Amygdala (tissue), 56 donors: ENCODE results near the gene ANTXRL.
"Not testable (repeated sequence)": the region's sequence is repeated elsewhere in the genome, so short reads cannot be mapped to it uniquely, and the experiment has no call there.

Experiments
- DNase-seq, 56 donors: peaks; one replicate each; lab custom pipeline; 2025; lab: John Stamatoyannopoulos, UW

The ANTXRL gene

DNA sequence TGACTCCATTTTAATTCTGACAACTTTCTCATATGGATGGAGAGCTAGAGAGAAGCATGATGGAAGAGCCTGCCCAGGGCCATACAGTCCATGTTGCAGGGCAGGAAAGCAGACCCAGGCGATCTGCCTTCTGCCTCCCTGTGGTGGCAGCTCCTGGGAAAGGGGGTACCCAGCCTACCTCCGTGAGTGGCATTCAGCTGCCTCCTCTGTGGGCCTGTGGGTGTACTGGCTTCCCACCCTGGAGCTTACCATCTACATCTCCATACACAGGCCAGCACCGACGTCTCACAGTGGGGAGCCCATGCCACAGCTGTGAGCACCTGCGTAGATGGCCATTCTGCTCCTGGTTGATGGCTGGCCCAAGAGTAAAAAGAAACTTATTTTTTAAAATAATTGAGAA lies 17.9 kb downstream of the ANTXRL start:
- not testable (repeated sequence) for DNase-seq

DNA sequence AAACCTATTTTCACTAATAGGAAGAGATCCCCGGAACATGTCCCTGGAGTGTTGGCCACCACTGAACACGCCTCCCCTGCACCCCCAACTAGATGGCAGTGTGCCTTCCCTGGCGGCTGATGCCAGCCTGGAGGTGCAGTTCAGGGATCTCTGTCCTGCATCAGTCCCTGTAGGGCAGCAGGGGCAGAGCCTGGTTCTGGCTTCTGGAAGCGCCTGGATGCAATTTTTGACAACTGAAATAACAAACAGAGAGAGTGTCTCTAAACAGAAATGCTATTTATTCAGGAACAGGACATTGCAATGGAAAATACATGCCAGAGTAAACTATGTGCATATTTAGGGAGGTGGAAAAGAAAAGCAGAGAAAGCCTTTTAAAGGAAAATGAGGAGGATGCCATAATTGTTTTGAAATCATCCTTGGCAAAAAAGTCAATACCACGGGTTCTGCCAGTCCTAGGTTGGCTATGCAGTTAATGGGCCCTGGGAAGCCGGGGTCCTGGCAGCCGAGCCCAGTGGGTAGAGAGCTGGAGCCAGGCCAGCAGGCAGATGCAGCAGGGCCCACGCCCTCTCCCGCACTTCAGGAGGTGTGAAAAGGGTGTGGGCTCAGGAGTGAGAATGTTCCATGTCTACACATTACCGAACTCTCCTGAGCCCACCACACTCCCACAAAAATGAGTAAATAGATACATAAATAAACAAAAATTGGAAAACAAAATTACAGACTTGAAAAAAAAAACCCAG lies 18.5 kb downstream of the ANTXRL start:
- peak in 1 of 56 donors; percentile 26 for DNase-seq

DNA sequence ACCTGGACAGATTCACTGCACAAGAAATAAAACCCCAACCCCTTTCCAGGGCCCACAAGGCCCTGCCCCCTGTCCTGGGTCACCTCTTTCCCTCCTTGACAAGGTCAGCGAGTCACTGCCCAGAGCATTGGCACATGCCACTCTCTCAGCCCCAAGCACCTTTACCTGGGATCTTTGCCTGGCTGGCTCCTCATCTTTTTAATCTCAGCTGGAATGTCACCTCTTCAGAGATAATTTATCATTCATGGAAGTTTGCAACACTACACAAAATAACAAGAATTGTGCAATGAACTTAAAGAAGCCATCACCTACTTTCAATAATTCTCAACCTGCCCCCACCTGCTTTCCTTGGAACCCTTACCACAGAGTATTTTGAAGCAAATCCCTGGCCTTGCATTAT lies 19.2 kb downstream of the ANTXRL start:
- no peak for DNase-seq

DNA sequence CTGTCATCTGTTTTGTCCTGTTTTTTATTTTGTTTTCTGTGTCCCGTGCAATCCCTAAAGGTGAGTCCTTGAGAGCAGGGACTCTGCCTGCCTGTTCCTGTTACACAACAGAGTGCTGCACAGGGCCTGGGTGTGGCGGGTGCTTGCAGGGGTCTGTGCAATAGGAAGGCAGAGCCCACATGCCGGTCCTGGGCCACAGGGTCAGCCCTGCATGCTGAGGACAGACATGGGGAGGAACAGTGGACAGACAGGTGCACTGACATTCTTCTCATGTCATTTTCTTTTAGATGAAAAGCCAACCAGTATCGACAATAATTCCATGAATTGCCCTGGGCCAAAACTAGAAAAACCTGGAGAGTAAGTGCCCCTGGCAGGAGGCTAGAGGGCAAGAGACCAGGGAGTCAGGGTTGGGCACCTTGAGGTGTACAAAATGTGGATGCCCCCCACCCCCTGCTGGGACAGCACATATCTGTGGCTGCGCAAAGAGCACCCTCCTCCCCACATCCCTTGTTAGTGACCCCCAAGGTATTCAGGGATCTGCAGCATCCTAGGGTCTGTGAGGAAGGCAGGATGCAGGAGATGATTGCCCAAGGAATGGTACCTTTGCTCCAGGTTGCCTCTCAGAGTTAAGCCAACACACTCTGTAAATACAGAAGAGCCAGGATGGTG lies 19.9 kb downstream of the ANTXRL start:
- no peak for DNase-seq

DNA sequence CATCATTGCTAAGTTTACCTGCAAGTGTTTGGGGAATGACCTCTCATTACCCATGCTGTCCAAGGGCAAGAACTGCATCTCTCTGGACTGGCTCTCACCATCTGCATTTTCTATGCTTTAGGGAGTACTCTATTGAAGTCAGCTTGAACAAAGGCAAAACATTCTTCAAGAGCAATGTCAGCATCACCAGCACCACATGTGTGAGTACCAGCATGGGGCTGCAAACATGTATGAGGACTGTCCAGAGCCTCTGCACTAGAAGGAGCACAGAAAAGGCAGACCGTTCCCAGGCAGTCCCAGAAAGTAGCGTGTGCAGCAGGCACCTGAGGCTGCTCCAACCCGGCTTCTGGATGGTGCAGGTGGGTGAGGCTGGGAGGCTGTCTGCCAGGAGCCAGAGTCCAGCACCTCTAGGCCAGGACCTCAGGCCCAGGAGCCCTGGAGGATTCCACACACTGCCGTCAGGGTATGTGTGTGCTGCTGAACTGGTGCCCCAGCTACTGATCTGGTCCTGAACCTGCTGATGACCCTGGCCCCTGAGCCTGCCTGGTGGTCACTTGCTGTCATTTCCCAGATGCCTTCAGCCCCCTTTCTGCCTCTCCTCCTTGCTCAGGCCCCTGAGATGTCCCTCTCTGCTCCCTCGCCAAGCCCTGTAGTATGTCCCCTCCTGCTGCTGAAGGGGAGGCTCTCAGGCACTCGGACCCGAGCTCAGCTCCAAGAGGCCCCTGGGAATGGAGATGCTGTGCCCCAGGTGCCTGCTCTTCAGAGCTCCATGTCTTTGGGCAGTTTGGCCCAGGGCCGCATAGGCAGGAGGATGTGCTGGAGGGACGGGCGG lies 20.7 kb downstream of the ANTXRL start:
- DNase-seq = no peak

DNA sequence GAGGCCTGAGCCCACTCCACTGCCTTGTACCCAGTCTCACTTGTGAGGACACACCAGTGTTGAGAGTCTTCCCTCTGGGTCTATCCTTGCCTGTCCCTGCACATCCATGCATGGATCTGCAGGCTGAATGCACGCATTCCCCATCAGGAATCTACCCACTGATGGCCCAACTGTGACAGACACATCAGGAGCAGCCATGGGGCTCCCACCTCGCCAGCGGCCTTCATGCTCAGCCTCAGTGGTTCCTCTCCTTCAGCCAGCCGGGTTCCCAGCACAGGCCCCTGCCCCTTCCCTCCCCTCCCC lies 21.3 kb downstream of the ANTXRL start:
- DNase-seq = no peak

DNA sequence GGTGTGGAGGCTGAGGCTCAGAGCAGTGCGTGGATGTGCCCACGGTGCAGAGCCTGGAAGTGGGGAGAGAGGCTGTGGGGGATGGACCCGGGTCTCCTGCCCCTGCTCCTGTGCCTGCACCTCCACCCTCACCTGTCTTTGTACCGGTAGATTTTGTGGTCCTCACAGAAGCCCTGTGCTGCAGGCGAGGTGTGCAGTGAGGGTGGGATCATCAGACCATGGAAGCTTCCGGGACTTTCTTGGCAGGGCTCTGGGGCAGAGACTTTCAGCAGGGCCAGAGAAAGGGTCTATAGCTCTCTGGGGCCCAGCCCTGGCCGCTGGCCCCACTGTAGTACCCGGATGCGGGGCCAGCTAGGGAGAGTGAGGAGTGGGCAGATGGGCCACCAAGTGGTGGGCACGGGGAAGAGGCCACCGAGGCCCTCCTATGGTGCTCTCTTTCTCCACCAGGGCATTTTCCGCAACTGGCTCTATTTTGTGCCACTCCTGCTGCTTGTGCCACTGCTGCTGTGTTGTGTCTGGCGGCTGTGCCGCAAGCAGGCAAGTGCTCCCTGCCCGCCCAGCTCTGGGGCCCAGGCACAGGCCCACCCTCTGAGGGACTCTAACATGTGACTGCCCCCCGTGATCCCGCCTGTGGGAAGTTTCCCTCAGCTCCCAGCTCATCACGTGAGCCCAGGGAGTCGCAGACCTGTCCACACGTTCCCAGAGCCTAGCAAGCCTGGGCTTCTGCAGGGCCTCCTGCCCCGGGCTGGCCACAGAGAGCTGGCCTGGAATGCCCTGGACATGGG lies 22.1 kb downstream of the ANTXRL start:
- no peak for DNase-seq

DNA sequence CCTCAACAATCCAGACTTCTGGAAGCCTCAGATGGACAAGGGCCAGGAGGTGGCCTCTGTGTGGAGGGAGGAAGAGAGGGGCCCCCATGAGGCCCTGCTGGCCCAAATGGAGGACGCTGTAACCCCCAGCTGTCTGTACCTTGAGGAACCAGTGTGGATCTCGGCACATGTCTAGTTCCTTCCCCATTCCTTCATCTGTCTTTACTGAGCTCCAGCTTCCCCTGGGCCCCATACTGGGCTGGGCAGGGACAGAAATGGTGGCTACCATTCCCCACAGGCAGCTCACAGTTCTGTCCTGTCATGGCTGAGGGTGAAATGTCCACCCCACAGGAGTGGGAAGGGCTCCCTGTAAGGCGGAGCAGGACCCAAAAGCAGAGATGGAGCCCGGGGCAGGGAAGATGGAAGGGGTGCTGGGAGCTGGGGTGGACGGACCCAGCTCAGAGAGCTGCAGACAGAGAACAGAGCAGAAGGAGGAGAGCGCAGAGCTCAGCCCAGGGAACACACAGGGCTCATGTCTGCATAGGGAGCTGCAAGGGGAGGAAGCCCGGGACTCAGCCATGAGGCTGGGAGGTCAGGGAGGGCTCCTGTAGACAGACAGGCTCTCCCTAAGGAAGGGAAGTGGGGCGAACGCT lies 22.8 kb downstream of the ANTXRL start:
- no peak for DNase-seq

DNA sequence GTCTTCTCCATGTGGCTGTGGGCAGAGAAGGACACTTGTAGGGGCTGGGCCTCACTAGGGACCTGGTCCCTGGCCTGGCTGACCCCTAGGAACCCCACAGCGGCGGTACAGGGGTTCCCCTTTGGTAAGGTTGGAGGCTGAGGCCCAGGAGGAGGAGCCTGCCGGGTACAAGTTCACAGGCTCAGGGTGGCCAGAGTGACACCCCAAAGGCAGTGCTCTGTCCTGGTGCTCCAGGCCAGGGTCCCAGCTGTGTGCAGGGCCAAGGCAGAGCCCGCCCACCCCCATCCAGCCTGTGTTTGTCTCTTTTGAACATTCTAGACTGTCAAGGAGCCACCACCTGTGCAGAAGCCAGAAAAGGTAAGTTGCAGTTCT lies 23.3 kb downstream of the ANTXRL start:
- DNase-seq = no peak

DNA sequence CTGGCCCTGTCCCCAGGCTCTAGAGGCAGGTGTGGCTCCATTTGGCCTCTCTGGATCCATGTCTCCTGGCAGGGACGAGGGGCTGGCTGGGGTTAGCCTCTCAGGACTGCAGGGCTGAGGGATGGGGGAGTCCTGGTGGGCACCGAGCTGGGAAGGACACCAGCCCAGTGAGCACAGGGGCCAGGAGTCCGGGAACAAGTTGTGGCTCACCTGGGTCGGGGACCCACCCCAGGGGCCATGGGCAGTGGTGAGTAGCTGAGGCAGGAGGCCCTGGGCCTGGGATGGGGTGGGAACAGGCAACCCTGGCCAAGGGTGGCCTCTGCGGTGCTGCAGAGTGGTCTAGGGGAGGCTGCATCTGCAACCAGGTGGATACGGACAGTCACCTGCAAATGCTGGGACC lies 24.1 kb downstream of the ANTXRL start:
- DNase-seq = no peak

DNA sequence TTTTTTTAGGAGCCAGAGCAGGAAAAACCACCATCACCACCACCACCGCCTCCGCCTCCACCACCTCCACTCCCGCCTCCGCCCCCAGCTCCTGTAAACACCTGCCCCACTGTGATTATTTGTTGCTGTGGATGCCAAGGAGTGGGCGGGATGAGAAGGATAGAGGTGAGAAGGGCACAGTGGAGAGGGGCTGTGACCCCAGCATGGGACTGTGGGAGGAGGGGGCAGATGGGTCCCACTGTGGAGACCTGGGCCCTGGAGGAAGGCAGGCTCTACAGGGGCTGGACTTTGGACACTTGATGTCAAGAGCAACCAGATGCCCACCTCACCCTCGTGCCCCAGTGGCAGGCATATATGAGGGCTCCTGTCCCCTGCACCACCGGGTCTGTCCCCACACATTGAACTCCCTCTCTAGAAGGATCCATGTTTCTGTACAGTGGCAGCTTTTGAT lies 24.7 kb downstream of the ANTXRL start:
- no peak for DNase-seq

DNA sequence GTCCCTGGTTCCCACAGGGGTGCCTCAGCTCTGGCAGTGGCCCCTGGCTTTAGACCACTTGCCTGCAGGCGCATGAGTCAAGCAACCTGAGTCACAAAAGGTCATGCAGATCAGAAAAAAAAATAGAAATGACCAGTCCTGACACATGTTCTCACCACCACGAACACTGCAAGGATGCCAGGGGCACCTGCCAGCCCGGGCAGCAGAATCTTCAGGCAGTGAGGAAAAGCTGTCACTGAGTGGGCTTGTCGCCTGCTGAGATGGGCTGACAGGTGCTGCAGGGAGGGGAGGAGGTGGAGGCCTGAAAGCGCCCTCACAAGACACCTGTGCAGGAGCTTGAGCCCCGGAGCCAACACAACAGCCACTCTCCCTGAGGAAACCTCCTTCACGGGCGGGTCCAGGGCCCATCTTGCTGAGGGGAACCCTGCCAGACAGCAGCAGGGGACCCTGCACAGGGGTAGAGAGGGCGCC lies 25.2 kb downstream of the ANTXRL start:
- DNase-seq = not testable (repeated sequence)

DNA sequence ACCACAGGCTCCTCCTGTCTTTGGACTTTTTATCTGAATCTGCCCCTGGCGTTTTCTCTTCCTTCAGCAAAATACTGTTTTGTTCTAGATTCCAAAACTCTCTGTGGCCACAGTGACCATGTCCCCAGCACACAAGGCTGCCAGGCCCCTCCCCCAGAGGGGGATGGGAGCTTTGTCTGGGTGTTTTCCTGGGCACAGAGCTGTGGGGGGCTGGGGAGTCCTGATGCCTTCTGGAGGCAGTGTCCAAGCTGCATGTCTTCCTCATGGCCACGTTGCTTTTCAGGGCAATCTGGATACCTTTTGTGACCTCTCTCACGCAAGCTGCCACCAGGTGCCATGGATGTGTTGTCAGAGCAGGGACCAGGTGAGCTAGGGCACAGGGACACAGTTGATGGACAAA lies 26.2 kb downstream of the ANTXRL start:
- DNase-seq = no peak

DNA sequence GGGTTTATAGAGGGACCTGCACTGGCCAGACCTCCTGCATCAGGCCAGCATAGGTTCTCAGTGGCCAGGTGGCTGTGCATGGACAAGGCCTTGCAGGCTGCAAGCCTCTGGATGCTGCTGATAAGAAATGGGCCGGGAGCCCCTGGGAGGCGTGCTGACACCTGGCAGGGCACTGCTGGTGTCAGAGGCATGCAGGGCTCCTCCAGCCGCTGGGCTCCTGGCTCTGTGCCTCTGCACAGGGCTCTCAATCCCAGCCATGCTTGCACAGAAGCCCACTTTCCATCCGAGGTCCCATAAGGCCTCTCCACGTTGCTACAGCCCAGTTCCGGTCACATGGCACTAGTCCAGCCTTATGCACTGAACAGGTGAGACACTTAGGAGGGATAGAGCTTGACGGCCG lies 27.3 kb downstream of the ANTXRL start:
- DNase-seq = no peak

DNA sequence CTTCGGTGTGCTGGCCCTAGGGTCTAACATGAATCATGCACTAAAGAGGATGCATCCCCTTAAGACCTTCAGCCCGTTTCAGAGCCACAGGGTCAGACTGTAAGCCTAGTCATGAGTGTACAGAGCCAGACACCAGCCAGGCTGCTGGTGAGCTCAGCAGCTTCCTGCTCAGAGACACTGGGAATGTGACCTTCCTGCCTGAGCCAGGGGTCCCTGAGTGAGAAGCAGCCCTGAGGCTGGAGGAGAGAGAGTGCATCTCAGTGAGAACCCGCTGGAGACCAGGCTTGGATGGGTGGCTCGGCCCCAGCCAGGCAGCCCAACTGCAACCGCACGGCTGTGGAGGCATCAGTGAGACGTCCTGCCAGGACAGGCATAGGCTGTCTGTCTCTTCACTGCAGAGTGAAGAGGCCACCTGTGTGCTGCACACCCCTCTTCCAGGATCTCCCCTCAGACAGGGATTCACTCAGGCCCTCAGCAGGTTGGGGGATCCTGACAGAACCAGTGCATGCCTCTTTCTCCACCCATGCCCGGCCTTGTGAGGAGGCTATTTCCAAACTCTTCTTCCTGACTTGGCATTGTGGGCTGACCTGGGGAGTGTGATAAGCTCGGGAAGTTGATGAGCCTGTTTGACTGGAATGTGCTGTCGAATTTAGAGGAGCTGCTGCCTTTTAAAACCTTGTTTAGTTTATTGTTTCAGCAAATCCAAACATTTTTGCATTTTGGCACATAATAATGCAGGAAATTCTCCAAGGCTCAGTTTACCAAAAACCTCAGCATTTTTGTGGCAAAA lies 28.5 kb downstream of the ANTXRL start:
- not testable (repeated sequence) for DNase-seq

DNA sequence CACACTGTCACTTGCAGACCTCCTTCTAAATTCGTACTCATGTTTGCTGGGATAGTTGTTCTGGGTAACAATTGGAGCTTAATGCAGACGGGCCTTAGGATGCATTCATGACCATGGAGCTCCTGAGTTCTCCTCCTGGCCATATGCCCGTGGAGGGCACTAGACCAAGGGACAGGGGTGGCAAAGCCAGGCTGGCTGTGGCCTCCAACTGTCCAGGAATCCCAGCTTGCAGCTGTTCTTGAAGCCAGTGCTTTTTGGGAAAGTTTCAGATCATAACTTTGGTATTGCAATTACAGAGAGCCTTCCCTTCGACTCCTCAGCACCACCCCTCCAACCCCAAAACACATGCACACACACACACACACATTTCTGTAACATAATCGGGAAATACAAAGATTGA lies 30.6 kb downstream of the ANTXRL start:
- no peak for DNase-seq

DNA sequence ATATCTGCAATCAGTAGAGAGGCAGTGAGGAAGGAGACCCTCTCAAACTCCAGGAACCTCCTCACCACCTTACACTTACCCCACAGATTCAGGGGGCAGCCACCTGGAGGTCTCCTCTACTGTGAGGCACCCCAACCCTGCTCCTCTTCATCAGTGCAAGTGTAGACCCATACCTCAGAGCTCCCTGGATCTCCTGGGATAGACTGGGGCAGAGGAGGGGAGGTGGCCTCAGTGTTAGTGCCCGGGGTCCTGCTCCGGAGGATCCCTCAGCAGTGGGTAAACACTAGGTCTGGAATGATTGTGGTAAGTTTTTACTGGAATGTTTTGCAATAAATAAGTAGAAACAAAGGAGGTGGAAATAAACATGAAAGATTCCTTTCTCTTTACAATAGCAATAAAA lies 31.1 kb downstream of the ANTXRL start:
- no peak for DNase-seq

DNA sequence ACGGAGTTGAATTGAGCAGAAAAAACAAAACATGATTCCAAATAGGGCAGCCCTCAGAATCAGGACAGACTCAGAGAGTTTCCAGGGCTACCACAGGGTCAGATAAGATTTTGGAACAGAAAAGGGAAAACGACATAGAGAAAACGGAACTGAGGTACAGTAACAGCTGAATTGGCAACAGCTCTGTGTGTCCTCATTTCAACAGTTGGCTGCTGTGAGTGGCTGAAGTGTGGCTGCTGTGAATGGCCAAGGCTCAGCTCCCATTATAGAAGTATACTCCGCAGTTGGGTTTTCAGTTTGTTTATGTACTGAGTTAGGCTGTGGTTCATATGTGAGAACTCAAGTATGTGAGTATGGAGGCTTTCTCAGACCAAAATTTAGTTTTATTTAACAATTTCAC lies 32.0 kb downstream of the ANTXRL start:
- DNase-seq = no peak

DNA sequence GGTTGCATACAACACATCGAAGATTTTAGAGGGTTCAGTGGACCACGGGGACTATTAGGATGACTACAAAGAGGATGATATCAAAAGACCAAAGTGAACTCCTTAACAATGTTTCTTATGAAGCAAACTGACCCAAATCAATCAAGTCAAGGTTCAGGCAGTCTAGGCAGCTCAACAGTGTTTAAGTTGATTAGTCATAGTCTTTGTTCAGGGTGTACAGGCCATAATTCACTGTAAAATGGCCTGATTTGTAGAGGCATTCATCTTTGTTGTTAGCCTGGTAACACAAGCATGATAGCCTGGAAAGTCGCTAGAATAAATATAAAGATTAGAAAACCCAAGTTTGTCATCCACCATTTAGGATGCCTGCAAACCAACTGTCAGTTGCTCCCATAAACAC lies 32.6 kb downstream of the ANTXRL start:
- DNase-seq = no peak
